ENCODE data around the gene INPP5A.

INPP5A gene

GRCh38 chr10:132585732-132586722 lies 48.4 kb downstream of the INPP5A start:
- no peak overlapping the region for H3K4me3 Mint-ChIP-seq
- H3K9me3 Mint-ChIP-seq: no peaks in the 10 kb centered on the region
- peaks cover 3% of the 10 kb centered on the region for H3K27me3 Mint-ChIP-seq (ENCODE audit: low read depth)
- no peak for DNase-seq (ENCODE audit: low spot score)
- H3K36me3 Mint-ChIP-seq (ENCODE audit: low read depth): peaks cover 2% of the 10 kb centered on the region
- H3K4me1 Mint-ChIP-seq (ENCODE audit: low read depth): peaks cover 19% of the 10 kb centered on the region
- no peak overlapping the region for H3K27ac Mint-ChIP-seq

- peaks cover 19% of the 10 kb centered on the region for H3K4me1 Mint-ChIP-seq (ENCODE audit: low read depth)
- H3K27ac Mint-ChIP-seq: no peak overlapping the region
Measured at GRCh38 chr10:132586739-132587138, 49.2 kb downstream of the INPP5A start.

DNA sequence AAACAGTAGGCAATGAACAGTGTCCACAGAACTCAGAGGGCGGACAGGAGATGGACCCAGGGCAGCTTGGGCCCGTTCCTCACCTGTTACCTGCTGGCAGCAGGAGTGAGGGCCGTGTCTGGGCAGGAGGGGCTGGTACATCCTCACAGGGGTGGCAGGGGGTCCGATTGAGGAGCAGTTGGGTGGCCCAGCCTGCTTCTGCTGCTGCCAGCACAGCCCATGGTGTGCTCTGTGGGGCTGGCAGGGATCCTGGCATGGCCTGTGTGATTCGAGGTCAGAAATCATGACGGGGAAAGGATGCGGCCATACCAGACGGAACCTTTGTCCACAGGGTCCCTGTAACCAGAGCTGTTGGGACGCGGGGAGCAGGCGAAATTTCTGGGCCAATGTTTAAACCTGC lies 49.6 kb downstream of the INPP5A start:
- no peaks in the 10 kb centered on the region for H3K9me3 Mint-ChIP-seq
- peaks cover 3% of the 10 kb centered on the region for H3K36me3 Mint-ChIP-seq (ENCODE audit: low read depth)
- no peak overlapping the region for H3K4me3 Mint-ChIP-seq
- no peak for DNase-seq (ENCODE audit: low spot score)
- H3K4me1 Mint-ChIP-seq (ENCODE audit: low read depth): peaks cover 21% of the 10 kb centered on the region
- no peak overlapping the region for H3K27ac Mint-ChIP-seq
- H3K27me3 Mint-ChIP-seq (ENCODE audit: low read depth): peaks cover 3% of the 10 kb centered on the region

More at GRCh38 chr10:132586739-132587138, 49.2 kb downstream of the INPP5A start:
- peaks cover 2% of the 10 kb centered on the region for H3K36me3 Mint-ChIP-seq (ENCODE audit: low read depth)
- no peak overlapping the region for H3K4me3 Mint-ChIP-seq
- no peak for DNase-seq (ENCODE audit: low spot score)
- H3K9me3 Mint-ChIP-seq: no peaks in the 10 kb centered on the region
- peaks cover 3% of the 10 kb centered on the region for H3K27me3 Mint-ChIP-seq (ENCODE audit: low read depth)

GRCh38 chr10:132588301-132589013 lies 50.9 kb downstream of the INPP5A start:
- H3K36me3 Mint-ChIP-seq (ENCODE audit: low read depth): peaks cover 6% of the 10 kb centered on the region
- H3K27ac Mint-ChIP-seq: peak overlapping the region; percentile 78
- DNase-seq (ENCODE audit: low spot score): peak; percentile 55
- H3K4me3 Mint-ChIP-seq: peak overlapping the region; percentile 68
- H3K4me1 Mint-ChIP-seq (ENCODE audit: low read depth): peaks cover 29% of the 10 kb centered on the region
- H3K9me3 Mint-ChIP-seq: no peaks in the 10 kb centered on the region
- H3K27me3 Mint-ChIP-seq (ENCODE audit: low read depth): no peaks in the 10 kb centered on the region

DNA sequence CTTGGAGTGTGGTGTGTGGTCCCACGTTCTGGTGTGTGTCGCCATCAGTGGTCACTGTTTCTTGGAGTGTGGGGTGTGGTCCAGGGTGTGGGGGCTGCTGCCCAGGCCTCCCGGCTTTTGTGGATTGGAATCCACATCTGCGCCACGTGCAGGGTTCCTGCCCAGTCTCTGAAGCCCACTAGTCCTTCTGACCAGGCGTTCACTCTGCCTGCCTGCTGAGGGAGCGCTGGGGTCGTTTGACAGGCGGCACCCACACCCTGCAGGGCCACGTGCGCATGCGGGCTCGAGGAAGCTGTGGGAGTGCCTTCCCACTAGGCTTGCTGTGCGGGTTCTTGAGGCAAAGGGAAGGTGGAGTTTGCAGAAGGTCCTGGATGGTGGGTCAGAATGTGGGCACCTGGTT lies 51.4 kb downstream of the INPP5A start:
- H3K27ac Mint-ChIP-seq: peak overlapping the region; percentile 78
- peaks cover 35% of the 10 kb centered on the region for H3K4me1 Mint-ChIP-seq (ENCODE audit: low read depth)
- no peaks in the 10 kb centered on the region for H3K9me3 Mint-ChIP-seq
- peak overlapping the region; percentile 68 for H3K4me3 Mint-ChIP-seq
- H3K27me3 Mint-ChIP-seq (ENCODE audit: low read depth): no peaks in the 10 kb centered on the region
- H3K36me3 Mint-ChIP-seq (ENCODE audit: low read depth): peaks cover 6% of the 10 kb centered on the region
- DNase-seq (ENCODE audit: low spot score): no peak

DNA sequence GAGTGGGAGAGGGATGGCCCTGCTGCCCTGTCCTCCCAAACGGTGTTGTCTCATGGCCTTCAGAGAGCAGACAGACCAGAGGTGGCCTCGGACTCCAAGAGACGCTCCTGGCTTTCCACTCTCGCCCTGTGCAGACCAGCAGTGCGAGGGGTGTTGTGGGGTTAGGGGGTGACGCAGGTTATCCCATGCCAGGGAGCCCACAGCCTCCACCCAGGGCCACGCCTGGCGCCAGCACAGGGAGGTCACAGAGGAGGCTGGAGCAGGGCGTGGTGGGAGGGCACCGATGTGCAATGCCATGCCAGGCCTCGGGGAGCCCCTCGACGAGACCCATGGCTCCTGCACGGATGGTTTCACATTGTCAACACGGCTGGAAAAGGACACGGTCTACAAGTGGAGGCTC lies 52.1 kb downstream of the INPP5A start:
- H3K9me3 Mint-ChIP-seq: no peaks in the 10 kb centered on the region
- no peak overlapping the region for H3K27ac Mint-ChIP-seq
- peaks cover 37% of the 10 kb centered on the region for H3K4me1 Mint-ChIP-seq (ENCODE audit: low read depth)
- H3K4me3 Mint-ChIP-seq: no peak overlapping the region
- H3K36me3 Mint-ChIP-seq (ENCODE audit: low read depth): peaks cover 6% of the 10 kb centered on the region
- no peaks in the 10 kb centered on the region for H3K27me3 Mint-ChIP-seq (ENCODE audit: low read depth)
- DNase-seq (ENCODE audit: low spot score): no peak

- no peak for DNase-seq (ENCODE audit: low spot score)
- Mint-ChIP-seq H3K9me3 (no peaks in the 10 kb centered on the region), H3K27me3 (ENCODE audit: low read depth) (no peaks in the 10 kb centered on the region), H3K4me1 (ENCODE audit: low read depth) (peaks cover 38% of the 10 kb centered on the region), H3K4me3 (no peak overlapping the region), H3K27ac (no peak overlapping the region), H3K36me3 (ENCODE audit: low read depth) (peaks cover 6% of the 10 kb centered on the region)
Measured at GRCh38 chr10:132590094-132590751, 52.6 kb downstream of the INPP5A start.

GRCh38 chr10:132590752-132591121 lies 53.1 kb downstream of the INPP5A start:
- Mint-ChIP-seq H3K27me3 (ENCODE audit: low read depth) (no peaks in the 10 kb centered on the region), H3K27ac (no peak overlapping the region), H3K4me1 (ENCODE audit: low read depth) (peaks cover 40% of the 10 kb centered on the region), H3K4me3 (no peak overlapping the region), H3K36me3 (ENCODE audit: low read depth) (peaks cover 6% of the 10 kb centered on the region), H3K9me3 (no peaks in the 10 kb centered on the region)
- no peak for DNase-seq (ENCODE audit: low spot score)

DNA sequence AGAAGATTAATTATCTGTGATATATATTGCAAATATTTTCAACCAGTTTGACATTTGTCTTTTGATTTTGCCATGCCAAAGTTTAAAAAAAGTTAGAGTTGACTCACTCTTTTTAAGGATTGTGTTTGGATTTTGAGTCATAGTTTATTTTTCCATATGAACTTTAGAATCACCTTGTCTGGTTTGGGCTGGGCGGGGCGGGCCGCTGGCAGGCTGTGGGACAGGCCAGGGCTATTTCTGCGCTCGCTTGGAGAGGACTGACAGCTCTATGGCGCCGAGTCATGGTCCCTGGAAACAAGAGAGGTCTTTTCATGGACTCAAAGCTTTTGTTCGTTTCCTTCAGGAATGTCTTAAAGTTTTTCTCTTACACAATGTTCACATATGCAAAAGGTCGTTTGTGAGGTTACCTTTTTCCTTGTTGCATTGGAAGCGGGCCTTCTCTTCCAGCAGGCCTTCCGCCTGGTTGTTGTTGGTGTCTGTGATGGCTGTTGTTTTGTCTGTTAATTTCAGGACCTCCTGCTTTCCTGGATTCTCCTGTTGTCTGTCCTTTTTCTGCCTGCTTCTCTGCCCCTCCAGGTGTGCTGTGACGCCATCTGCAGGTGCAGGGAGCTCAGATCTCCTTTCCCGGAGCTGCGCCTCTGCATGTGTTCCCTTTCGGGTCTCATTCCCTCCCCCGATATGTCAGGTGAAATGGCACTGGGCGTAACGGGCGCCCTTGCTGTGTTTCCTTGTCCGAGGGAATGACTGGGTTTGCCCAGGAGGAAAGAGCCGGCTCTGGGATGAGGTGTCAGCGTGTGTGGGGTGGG lies 53.8 kb downstream of the INPP5A start:
- Mint-ChIP-seq H3K27me3 (ENCODE audit: low read depth) (no peaks in the 10 kb centered on the region), H3K9me3 (no peaks in the 10 kb centered on the region), H3K36me3 (ENCODE audit: low read depth) (peaks cover 6% of the 10 kb centered on the region), H3K4me3 (no peak overlapping the region), H3K4me1 (ENCODE audit: low read depth) (peaks cover 40% of the 10 kb centered on the region), H3K27ac (no peak overlapping the region)
- DNase-seq (ENCODE audit: low spot score): no peak

- Mint-ChIP-seq H3K9me3 (peaks cover 5% of the 10 kb centered on the region), H3K4me1 (ENCODE audit: low read depth) (peaks cover 35% of the 10 kb centered on the region), H3K4me3 (peak overlapping the region; percentile 55), H3K27me3 (ENCODE audit: low read depth) (no peaks in the 10 kb centered on the region), H3K27ac (no peak overlapping the region), H3K36me3 (ENCODE audit: low read depth) (peaks cover 4% of the 10 kb centered on the region)
- DNase-seq (ENCODE audit: low spot score): no peak
Measured at GRCh38 chr10:132592790-132593383, 55.3 kb downstream of the INPP5A start.

GRCh38 chr10:132593389-132593788 lies 55.8 kb downstream of the INPP5A start:
- Mint-ChIP-seq H3K9me3 (peaks cover 9% of the 10 kb centered on the region), H3K4me3 (peak overlapping the region; percentile 55), H3K27ac (peak overlapping the region; percentile 70), H3K4me1 (ENCODE audit: low read depth) (peaks cover 30% of the 10 kb centered on the region), H3K36me3 (ENCODE audit: low read depth) (peaks cover 4% of the 10 kb centered on the region), H3K27me3 (ENCODE audit: low read depth) (no peaks in the 10 kb centered on the region)
- no peak for DNase-seq (ENCODE audit: low spot score)

- Mint-ChIP-seq H3K4me1 (ENCODE audit: low read depth) (peaks cover 25% of the 10 kb centered on the region), H3K4me3 (peak overlapping the region; percentile 55), H3K27me3 (ENCODE audit: low read depth) (no peaks in the 10 kb centered on the region), H3K27ac (no peak overlapping the region), H3K36me3 (ENCODE audit: low read depth) (peaks cover 4% of the 10 kb centered on the region), H3K9me3 (peaks cover 16% of the 10 kb centered on the region)
- no peak for DNase-seq (ENCODE audit: low spot score)
Measured at GRCh38 chr10:132593900-132594876, 56.6 kb downstream of the INPP5A start.
